Loucy (cell line): ENCODE data around the gene LDHA.

Experiments
- H2AFZ ChIP-seq: fragments of 200-600 bp; sonication (generic); 2 replicates; pipeline ENCODE4 v1.6.0; 2016; ENCODE audit warnings: antibody characterized with exemption, mild to moderate bottlenecking, low read length, moderate library complexity
- H3F3A ChIP-seq: fragments of 200-600 bp; 2 replicates; pipeline ENCODE4 v1.6.0; 2016; ENCODE audit warnings: antibody characterized with exemption, low read depth, mild to moderate bottlenecking
- H3K27me3 ChIP-seq: fragments of 200-600 bp; sonication (generic); 2 replicates; pipeline ENCODE4 v1.6.1; 2014; ENCODE audit warnings: low read length, mild to moderate bottlenecking; ENCODE audit not compliant: insufficient read depth, poor library complexity, severe bottlenecking
- H3K36me3 ChIP-seq: fragments of 200-600 bp; sonication (generic); 2 replicates; pipeline ENCODE4 v1.6.1; 2016; ENCODE audit warnings: low read length; ENCODE audit not compliant: insufficient read depth
- H3K4me1 ChIP-seq: fragments of 200-600 bp; sonication (generic); 2 replicates; pipeline ENCODE4 v1.5.1; 2014; ENCODE audit warnings: low read length, mild to moderate bottlenecking; ENCODE audit not compliant: insufficient read depth, poor library complexity, severe bottlenecking
- H3K4me2 ChIP-seq: fragments of 200-600 bp; sonication (generic); 2 replicates; pipeline ENCODE4 v1.6.0; 2014; ENCODE audit warnings: antibody characterized with exemption, low read length, low read depth, mild to moderate bottlenecking; ENCODE audit not compliant: poor library complexity, severe bottlenecking
- H3K4me3 ChIP-seq: fragments of 200-600 bp; sonication (generic); 2 replicates; pipeline ENCODE4 v1.5.1; 2014; ENCODE audit warnings: low read length, mild to moderate bottlenecking, mixed read lengths; ENCODE audit not compliant: poor library complexity, severe bottlenecking
- H3K79me2 ChIP-seq: fragments of 200-600 bp; sonication (generic); 2 replicates; pipeline ENCODE4 v1.6.1; 2014; ENCODE audit warnings: low read length; ENCODE audit not compliant: insufficient read depth
- H3K9ac ChIP-seq: fragments of 200-600 bp; sonication (generic); 2 replicates; pipeline ENCODE4 v1.6.0; 2014; ENCODE audit warnings: mild to moderate bottlenecking, low read depth, low read length, moderate library complexity; ENCODE audit not compliant: poor library complexity, severe bottlenecking
- H3K9me2 ChIP-seq: fragments of 200-600 bp; sonication (generic); replicated peaks from 2 replicates; pipeline ENCODE4 v1.6.1; 2016; ENCODE audit warnings: low read depth, low read length, mixed read lengths
- H3K9me3 ChIP-seq: fragments of 200-600 bp; sonication (generic); 2 replicates; pipeline ENCODE4 v1.6.1; 2014; ENCODE audit warnings: mild to moderate bottlenecking, antibody characterized with exemption, low read length, low read depth; ENCODE audit not compliant: insufficient read depth
- H4K20me1 ChIP-seq: fragments of 200-600 bp; sonication (generic); 2 replicates; pipeline ENCODE4 v1.6.0; 2014; ENCODE audit warnings: antibody characterized with exemption, low read length, mild to moderate bottlenecking; ENCODE audit not compliant: insufficient read depth, poor library complexity, severe bottlenecking
- EZH2phosphoT487 ChIP-seq: fragments of 200-600 bp; IDR thresholded peaks from 2 replicates; pipeline ENCODE4 v1.6.1; 2018; ENCODE audit warnings: antibody characterized with exemption, mild to moderate bottlenecking, moderate library complexity, borderline replicate concordance
- TF ChIP-seq, protein P1 (sequence below): fragments of 200-600 bp; sonication (generic); conservative IDR thresholded peaks from 2 replicates; pipeline ENCODE4 v1.5.1; 2014; ENCODE audit warnings: mild to moderate bottlenecking, antibody characterized with exemption, low read length

LDHA gene

DNA sequence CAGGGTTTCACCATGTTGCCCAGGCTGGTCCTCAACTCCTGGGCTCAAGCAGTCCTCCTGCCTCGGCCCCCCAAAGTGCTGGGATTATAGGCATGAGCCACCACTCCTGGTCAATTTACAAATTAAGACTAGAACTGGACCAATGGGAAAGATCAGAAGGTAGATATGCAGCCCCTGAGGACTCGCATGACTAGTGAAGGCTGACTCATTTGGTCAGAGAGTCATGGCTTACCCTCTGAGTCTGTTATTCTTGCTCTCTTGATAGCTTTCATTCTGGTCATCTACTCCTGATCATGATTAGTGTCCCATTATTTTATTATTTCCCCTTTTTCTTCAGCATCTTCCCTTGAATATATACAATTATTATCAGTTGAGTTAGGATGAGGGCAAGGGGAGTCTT lies 58.6 kb downstream of the LDHA start:
- Histone ChIP-seq H4K20me1 (no peaks in the 10 kb centered on the region), H3K27me3 (no peaks in the 10 kb centered on the region), H3K4me3 (no peak overlapping the region), H3K36me3 (no peaks in the 10 kb centered on the region), H3K4me1 (no peaks in the 10 kb centered on the region), H3K4me2 (no peak overlapping the region), H3K9me3 (no peaks in the 10 kb centered on the region), H3K9ac (no peak overlapping the region), H2AFZ (no peak overlapping the region), H3K79me2 (no peaks in the 10 kb centered on the region), H3F3A (no peaks in the 10 kb centered on the region), H3K9me2 (no peaks in the 10 kb centered on the region)
- TF ChIP-seq EZH2phosphoT487: no peak
- TF ChIP-seq, protein P1, sequence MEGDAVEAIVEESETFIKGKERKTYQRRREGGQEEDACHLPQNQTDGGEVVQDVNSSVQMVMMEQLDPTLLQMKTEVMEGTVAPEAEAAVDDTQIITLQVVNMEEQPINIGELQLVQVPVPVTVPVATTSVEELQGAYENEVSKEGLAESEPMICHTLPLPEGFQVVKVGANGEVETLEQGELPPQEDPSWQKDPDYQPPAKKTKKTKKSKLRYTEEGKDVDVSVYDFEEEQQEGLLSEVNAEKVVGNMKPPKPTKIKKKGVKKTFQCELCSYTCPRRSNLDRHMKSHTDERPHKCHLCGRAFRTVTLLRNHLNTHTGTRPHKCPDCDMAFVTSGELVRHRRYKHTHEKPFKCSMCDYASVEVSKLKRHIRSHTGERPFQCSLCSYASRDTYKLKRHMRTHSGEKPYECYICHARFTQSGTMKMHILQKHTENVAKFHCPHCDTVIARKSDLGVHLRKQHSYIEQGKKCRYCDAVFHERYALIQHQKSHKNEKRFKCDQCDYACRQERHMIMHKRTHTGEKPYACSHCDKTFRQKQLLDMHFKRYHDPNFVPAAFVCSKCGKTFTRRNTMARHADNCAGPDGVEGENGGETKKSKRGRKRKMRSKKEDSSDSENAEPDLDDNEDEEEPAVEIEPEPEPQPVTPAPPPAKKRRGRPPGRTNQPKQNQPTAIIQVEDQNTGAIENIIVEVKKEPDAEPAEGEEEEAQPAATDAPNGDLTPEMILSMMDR: no peak

DNA sequence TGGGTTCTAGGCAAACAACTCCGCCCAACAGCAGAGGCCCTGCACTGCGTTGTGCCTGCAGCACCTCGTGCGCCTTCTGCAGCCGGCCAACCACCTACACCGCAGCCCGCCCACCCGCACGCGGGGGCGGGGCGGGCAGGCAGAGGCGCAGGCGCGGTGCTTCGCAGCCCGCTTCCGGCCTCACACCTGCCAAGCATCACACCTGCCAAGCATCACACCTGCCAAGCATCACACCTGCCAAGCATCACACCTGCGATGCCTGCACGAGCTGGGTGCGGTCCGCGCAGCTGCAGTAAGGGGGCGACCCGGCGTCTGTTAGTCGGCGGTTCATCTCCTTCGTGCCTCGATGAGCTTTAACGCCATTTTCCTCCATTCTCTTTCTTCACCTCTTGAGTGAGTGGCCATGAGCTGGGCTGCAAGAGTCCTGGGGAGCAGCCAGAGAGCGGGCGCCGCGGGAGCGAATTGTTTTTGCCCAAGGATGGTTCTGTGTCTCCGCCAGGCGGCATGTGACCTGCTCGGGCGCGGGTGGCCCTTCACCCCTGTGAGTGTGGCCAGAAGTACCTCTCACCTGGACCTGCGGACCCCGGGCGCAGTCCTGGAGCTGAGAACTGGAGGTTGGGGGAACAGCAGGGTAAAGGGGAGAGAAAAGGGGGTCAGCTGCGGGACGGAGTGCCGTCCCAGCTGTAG lies 61.5 kb downstream of the LDHA start, which contains the start of gene LDHAL6A:
Gene LDHAL6A (plus strand): TSS at position 171 of the 687 bp plus-strand sequence. CDS start 825 bp downstream, outside the sequence.
- Histone ChIP-seq H3K4me1 (no peaks in the 10 kb centered on the region), H3K4me2 (no peak within 1 kb of the TSS), H3K9ac (no peak within 1 kb of the TSS), H4K20me1 (no peaks in the 10 kb centered on the region), H3K79me2 (no peaks in the 10 kb centered on the region), H3F3A (no peaks in the 10 kb centered on the region), H3K9me2 (no peaks in the 10 kb centered on the region), H3K27me3 (no peaks in the 10 kb centered on the region), H3K9me3 (no peaks in the 10 kb centered on the region), H3K4me3 (no peak within 1 kb of the TSS), H2AFZ (no peak within 1 kb of the TSS), H3K36me3 (no peaks in the 10 kb centered on the region)
- TF ChIP-seq EZH2phosphoT487: no peak
- TF ChIP-seq, protein P1: no peak

DNA sequence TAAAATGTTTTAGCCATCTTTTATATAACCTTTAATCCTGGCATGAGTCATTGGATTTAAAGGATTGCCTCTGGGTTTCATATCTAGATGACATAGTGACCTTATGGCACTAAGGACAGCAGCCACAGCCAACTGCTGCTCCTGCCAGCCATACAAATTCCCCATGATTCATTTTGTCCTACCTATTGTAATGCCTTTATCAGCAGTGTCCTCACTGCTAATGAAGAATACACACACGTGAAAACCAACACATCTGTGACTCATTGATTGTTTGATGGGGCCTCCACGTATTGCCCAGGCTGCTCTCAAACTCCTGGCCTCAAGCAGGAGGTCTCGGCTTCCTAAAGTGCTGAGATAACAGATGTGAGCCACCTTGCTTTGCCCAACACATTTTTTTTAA lies 63.1 kb downstream of the LDHA start:
- H2AFZ ChIP-seq: no peak overlapping the region
- no peaks in the 10 kb centered on the region for H3K4me1 ChIP-seq
- no peaks in the 10 kb centered on the region for H3K27me3 ChIP-seq
- no peak for TF ChIP-seq EZH2phosphoT487
- TF ChIP-seq, protein P1: no peak
- H3K9me3 ChIP-seq: no peaks in the 10 kb centered on the region
- H3K9ac ChIP-seq: no peak overlapping the region
- H3F3A ChIP-seq: no peaks in the 10 kb centered on the region
- no peaks in the 10 kb centered on the region for H3K36me3 ChIP-seq
- no peaks in the 10 kb centered on the region for H3K79me2 ChIP-seq
- no peak overlapping the region for H3K4me2 ChIP-seq
- no peaks in the 10 kb centered on the region for H3K9me2 ChIP-seq
- no peaks in the 10 kb centered on the region for H4K20me1 ChIP-seq
- no peak overlapping the region for H3K4me3 ChIP-seq
